HG03196 (cell line): Measurements from ENCODE around the gene ABCA7.
A peak's percentile ranks its signal among the peaks of the same experiment; 100 is the strongest.

Experiments used
- ATAC-seq: cut with Tn5 transposase; IDR thresholded peaks from one replicate; pipeline ENCODE4 v1.9.1; 2021; ENCODE audit not compliant: unreplicated experiment

The ABCA7 gene

GRCh38 chr19:1084024-1084868, 44.3 kb downstream of the ABCA7 start:
- ATAC-seq, result no peak

GRCh38 chr19:1085053-1085658, 45.2 kb downstream of the ABCA7 start:
- ATAC-seq, result no peak

- ATAC-seq, result no peak
Measured at GRCh38 chr19:1085676-1086442, 46.0 kb downstream of the ABCA7 start.

- ATAC-seq, result no peak
Measured at GRCh38 chr19:1086613-1087012, 46.7 kb downstream of the ABCA7 start.

- ATAC-seq, result no peak
Measured at GRCh38 chr19:1087813-1088415, 48.0 kb downstream of the ABCA7 start.

GRCh38 chr19:1088416-1089010, 48.6 kb downstream of the ABCA7 start:
- ATAC-seq, result no peak

- ATAC-seq, result no peak
Measured at GRCh38 chr19:1089126-1089771, 49.3 kb downstream of the ABCA7 start.

GRCh38 chr19:1089891-1090290, 50.0 kb downstream of the ABCA7 start:
- no peak for ATAC-seq

- no peak for ATAC-seq
Measured at GRCh38 chr19:1090731-1091543, 51.0 kb downstream of the ABCA7 start.

- no peak for ATAC-seq
Measured at GRCh38 chr19:1091544-1092175, 51.8 kb downstream of the ABCA7 start.

GRCh38 chr19:1093330-1093729, 53.4 kb downstream of the ABCA7 start:
- no peak for ATAC-seq

GRCh38 chr19:1093811-1094553, 54.1 kb downstream of the ABCA7 start:
- no peak for ATAC-seq

GRCh38 chr19:1094655-1094977, 54.7 kb downstream of the ABCA7 start:
- ATAC-seq, result no peak

GRCh38 chr19:1094978-1095701, 55.2 kb downstream of the ABCA7 start, which contains the start of gene POLR2E:
Gene POLR2E (minus strand): TSS chr19:1095375. CDS start chr19:1095315, 60 bp downstream.
- peak; percentile 87 for ATAC-seq

- ATAC-seq, result no peak
Measured at GRCh38 chr19:1097810-1098176, 57.9 kb downstream of the ABCA7 start.

GRCh38 chr19:1098177-1099051, 58.5 kb downstream of the ABCA7 start:
- no peak for ATAC-seq

GRCh38 chr19:1101337-1101698, 61.4 kb downstream of the ABCA7 start:
- ATAC-seq, result no peak
